ENCODE results near the gene BTNL8.
A peak's percentile ranks its signal among the peaks of the same experiment; 100 is the strongest.

BTNL8 gene

DNA sequence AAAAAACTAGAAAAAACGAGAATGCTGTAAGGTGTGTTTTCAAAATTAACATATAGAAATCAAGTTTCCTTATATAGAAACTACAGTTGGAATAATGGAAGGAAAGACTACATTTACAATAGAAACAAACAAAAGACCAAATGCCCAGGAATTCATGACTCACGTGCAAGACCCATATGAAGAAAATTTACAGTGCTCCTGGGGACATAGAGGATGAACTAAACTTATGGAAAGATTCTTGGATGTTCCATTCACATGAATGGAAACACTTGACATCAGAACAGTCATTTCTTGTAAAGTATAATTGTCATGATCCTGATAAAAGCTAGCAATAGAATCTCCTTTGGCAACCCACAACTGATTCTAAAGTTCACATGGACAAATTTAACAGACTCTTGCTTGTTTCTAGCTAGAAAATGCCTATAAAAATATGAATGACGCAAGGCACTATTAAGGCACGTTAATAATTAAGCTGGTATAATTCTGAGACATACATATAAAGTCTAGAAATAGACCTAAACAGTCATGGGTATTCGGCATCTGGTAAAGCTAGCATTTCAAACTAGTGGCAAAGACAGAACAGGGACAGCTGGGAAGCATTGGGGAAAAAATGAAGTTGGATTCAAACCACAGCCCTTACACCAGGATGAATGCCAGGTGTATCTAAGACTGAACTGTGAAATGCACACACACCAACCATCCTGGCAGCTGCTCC lies 32.8 kb upstream of the BTNL8 start:
- Histone ChIP-seq H3K27ac (no peak overlapping the region), H3K4me3 (ENCODE audit: low read depth in 1 of 2, low read length in 1 of 2) (no peak overlapping the region), H3K36me3 (no peaks in the 10 kb centered on the region), H3K27me3 (peaks cover 17% of the 10 kb centered on the region), H3K4me1 (ENCODE audit: control insufficient read depth in 1 of 2, insufficient read depth in 1 of 2, low read depth in 1 of 2, low read length in 1 of 2) (peaks cover 4 to 6% of the 10 kb centered on the region in 2 experiments), H3K9me3 (no peaks in the 10 kb centered on the region)
- TF ChIP-seq CTCF (IDR thresholded peaks at IDR 0.05) = no peak

GRCh38 chr5:180866985-180867384 lies 32.0 kb upstream of the BTNL8 start:
- no peak overlapping the region for H3K27ac ChIP-seq
- no peaks in the 10 kb centered on the region for H3K9me3 ChIP-seq
- TF ChIP-seq CTCF (IDR thresholded peaks at IDR 0.05) = no peak

DNA sequence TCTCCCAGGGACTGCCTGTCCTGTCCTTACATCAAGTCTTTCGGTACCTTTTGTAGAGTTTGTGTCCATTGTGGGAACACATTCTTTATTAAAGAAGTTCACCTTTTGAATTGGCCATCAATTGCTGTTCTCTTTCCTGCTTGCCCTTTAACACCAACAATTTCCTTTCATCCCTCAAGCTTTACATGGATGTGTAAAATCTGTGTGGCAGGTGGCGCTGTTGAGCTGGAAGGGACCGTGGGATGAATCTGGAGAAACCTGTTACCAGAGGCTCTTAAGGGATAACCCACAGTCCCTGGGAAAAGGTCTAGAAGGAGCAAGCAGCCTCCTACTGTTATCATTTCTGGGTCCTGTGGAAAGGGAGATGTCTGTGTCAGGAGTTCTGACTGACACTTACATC lies 30.0 kb upstream of the BTNL8 start:
- peak; percentile 76 for TF ChIP-seq CTCF (IDR thresholded peaks at IDR 0.05)
- Histone ChIP-seq H3K27ac (no peak overlapping the region), H3K27me3 (peaks cover 17% of the 10 kb centered on the region), H3K9me3 (no peaks in the 10 kb centered on the region), H3K4me3 (ENCODE audit: low read depth in 1 of 2, low read length in 1 of 2) (no peak overlapping the region), H3K4me1 (ENCODE audit: control insufficient read depth in 1 of 2, insufficient read depth in 1 of 2, low read depth in 1 of 2, low read length in 1 of 2) (peaks cover 12 to 16% of the 10 kb centered on the region in 2 experiments), H3K36me3 (no peaks in the 10 kb centered on the region)

More at GRCh38 chr5:180866985-180867384, 32.0 kb upstream of the BTNL8 start:
- no peaks in the 10 kb centered on the region for H3K36me3 ChIP-seq
- H3K4me3 ChIP-seq (ENCODE audit: low read depth in 1 of 2, low read length in 1 of 2) = no peak overlapping the region
- H3K4me1 ChIP-seq (ENCODE audit: control insufficient read depth in 1 of 2, insufficient read depth in 1 of 2, low read depth in 1 of 2, low read length in 1 of 2) = no peaks in the 10 kb centered on the region
- peaks cover 17% of the 10 kb centered on the region for H3K27me3 ChIP-seq

DNA sequence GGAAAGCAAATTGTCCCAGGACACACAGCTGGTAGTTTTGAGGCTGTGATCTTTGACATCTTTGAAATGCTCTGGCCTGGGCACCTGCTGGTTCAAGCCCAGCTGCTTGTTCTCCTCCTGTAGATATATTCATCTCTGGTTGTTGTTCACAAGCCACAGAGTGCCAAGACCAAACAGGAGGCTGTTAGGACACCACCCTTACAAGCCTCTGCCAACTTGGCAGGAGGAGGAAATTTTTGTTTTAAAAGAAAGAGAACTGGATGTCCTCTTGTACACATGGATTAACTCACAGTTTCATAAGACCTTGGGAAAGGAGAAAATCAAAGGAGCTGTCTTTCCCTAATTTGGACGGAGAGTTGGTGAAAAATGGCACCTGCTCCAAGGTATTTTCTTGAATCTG lies 29.4 kb upstream of the BTNL8 start:
- no peaks in the 10 kb centered on the region for H3K36me3 ChIP-seq
- no peak overlapping the region for H3K4me3 ChIP-seq (ENCODE audit: low read depth in 1 of 2, low read length in 1 of 2)
- no peak for TF ChIP-seq CTCF (IDR thresholded peaks at IDR 0.05)
- H3K4me1 ChIP-seq (ENCODE audit: control insufficient read depth in 1 of 2, insufficient read depth in 1 of 2, low read depth in 1 of 2, low read length in 1 of 2) = peaks cover 18 to 22% of the 10 kb centered on the region in 2 experiments
- no peaks in the 10 kb centered on the region for H3K9me3 ChIP-seq
- H3K27me3 ChIP-seq = peaks cover 17% of the 10 kb centered on the region
- H3K27ac ChIP-seq = no peak overlapping the region

DNA sequence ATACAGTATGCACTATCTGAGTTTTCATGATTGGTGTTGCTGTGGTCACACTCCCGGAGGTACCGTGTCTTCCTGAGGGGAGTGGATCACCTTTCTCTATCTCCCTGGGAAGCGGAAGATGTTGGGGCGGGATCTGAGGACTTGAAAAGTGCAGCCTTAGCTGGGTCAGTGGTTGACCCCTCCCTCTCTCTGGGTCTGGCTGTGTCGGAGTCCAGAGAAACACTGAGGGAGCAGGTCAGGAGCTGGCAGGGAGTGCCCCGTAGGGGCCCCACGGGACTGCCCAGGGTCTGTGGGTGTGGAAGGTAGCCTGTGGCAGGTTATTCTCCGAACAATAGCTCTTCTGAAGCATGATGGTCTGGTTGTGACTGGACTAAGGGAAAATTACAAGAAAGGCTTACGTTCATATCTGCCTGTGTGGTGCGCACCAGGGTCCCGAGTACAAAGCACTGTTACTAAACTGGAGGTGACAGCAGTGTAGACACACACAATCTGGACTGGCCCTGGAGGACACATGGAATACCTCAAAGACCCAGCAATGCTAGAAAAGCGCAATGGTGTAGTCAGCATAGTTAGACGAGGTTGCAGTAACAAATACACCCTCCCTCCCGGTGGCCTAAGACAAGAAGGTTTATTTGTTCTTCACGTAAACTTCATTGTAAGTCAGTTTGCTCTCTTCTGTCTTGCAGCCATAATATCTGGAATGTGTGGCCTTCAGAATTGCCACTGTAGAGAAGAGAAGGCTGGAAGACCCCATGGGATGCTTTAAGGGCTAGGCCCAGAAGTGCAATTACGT lies 28.5 kb upstream of the BTNL8 start:
- H3K27ac ChIP-seq = no peak overlapping the region
- TF ChIP-seq CTCF (IDR thresholded peaks at IDR 0.05) = no peak
- peaks cover 17% of the 10 kb centered on the region for H3K27me3 ChIP-seq
- H3K36me3 ChIP-seq = no peaks in the 10 kb centered on the region
- H3K4me3 ChIP-seq (ENCODE audit: low read depth in 1 of 2, low read length in 1 of 2) = no peak overlapping the region
- peaks cover 24 to 28% of the 10 kb centered on the region in 2 experiments for H3K4me1 ChIP-seq (ENCODE audit: control insufficient read depth in 1 of 2, insufficient read depth in 1 of 2, low read depth in 1 of 2, low read length in 1 of 2)
- no peaks in the 10 kb centered on the region for H3K9me3 ChIP-seq
